GM06990 (cell line): Measurements from ENCODE around the gene AGPAT4.

Experiments used
- DNase-seq: peaks from one replicate; pipeline ENCODE4 v3.0.0-alpha.2; 2011; ENCODE audit not compliant: insufficient read length; ENCODE audit errors: extremely low read depth
- H3K27me3 ChIP-seq: replicated peaks from 2 replicates; pipeline ENCODE4 v1.6.0; 2011; ENCODE audit warnings: low read length; ENCODE audit not compliant: control insufficient read depth, insufficient read depth
- H3K36me3 ChIP-seq: 2 replicates; pipeline ENCODE4 v1.5.1; 2011; ENCODE audit warnings: low read length; ENCODE audit not compliant: control insufficient read depth, insufficient read depth
- H3K4me3 ChIP-seq: replicated peaks from 2 replicates; pipeline ENCODE4 v1.5.1; 2011; ENCODE audit warnings: low read depth, mild to moderate bottlenecking, control low read depth, low read length
- TF ChIP-seq, protein P1 (sequence below): IDR thresholded peaks from 2 replicates; pipeline ENCODE4 v1.5.1; 2011; ENCODE audit warnings: low read length, control low read depth, mild to moderate bottlenecking, inconsistent platforms; ENCODE audit not compliant: insufficient read depth, poor library complexity, severe bottlenecking

AGPAT4 gene

DNA sequence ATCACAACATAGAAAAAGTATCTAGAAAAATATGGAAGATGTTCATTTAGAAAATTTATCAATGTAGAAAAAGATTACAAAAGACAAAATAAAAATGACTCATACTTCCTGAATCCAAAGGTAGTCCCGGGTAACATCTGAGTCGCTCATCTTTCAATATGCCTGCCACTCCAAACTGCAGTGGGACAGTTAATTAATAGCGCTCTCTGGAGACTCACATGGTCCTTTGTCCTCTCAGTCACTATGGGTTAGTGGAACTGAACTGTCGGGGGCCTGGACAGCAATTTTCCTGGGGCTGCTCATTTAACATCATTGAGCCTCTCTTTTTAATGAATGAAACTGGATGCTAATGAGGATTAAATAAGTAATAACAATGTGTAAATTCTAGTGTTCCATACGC lies 178.9 kb downstream of the AGPAT4 start:
- TF ChIP-seq, protein P1, sequence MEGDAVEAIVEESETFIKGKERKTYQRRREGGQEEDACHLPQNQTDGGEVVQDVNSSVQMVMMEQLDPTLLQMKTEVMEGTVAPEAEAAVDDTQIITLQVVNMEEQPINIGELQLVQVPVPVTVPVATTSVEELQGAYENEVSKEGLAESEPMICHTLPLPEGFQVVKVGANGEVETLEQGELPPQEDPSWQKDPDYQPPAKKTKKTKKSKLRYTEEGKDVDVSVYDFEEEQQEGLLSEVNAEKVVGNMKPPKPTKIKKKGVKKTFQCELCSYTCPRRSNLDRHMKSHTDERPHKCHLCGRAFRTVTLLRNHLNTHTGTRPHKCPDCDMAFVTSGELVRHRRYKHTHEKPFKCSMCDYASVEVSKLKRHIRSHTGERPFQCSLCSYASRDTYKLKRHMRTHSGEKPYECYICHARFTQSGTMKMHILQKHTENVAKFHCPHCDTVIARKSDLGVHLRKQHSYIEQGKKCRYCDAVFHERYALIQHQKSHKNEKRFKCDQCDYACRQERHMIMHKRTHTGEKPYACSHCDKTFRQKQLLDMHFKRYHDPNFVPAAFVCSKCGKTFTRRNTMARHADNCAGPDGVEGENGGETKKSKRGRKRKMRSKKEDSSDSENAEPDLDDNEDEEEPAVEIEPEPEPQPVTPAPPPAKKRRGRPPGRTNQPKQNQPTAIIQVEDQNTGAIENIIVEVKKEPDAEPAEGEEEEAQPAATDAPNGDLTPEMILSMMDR, result no peak
- DNase-seq, result no peak
- Histone ChIP-seq H3K36me3 (peaks cover 10% of the 10 kb centered on the region), H3K4me3 (no peak overlapping the region), H3K27me3 (no peaks in the 10 kb centered on the region)

GRCh38 chr6:161091972-161092701 lies 181.7 kb downstream of the AGPAT4 start:
- TF ChIP-seq, protein P1, result no peak
- peaks cover 9% of the 10 kb centered on the region for H3K36me3 ChIP-seq

DNA sequence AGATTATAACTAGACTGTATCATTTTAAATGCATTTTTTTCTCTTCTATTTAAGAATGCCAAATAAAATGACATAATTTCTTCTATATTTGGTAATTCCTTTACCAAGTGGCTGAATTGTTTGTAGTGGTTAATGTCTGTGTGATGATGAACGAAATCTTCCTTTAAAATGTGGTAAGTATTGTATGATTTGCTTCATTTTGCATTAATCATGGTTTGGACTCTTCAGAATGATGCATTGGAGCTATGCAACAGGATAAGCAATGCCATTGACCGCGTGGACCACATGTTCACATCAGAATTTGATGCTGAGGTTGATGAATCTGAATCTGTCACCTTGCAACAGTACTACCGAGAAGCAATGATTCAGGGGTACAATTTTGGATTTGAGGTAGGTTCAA lies 182.7 kb downstream of the AGPAT4 start:
- H3K4me3 ChIP-seq, result no peak overlapping the region
- H3K36me3 ChIP-seq, result peaks cover 7% of the 10 kb centered on the region
- no peaks in the 10 kb centered on the region for H3K27me3 ChIP-seq
- DNase-seq, result no peak
- TF ChIP-seq, protein P1, result no peak

More at GRCh38 chr6:161091972-161092701, 181.7 kb downstream of the AGPAT4 start:
- Histone ChIP-seq H3K4me3 (no peak overlapping the region), H3K27me3 (no peaks in the 10 kb centered on the region)
- no peak for DNase-seq

GRCh38 chr6:161088676-161089328 lies 185.1 kb downstream of the AGPAT4 start:
- Histone ChIP-seq H3K4me3 (no peak overlapping the region), H3K27me3 (no peaks in the 10 kb centered on the region), H3K36me3 (peaks cover 7% of the 10 kb centered on the region)
- TF ChIP-seq, protein P1, result no peak
- DNase-seq, result no peak

GRCh38 chr6:161085246-161085645 lies 188.6 kb downstream of the AGPAT4 start:
- Histone ChIP-seq H3K36me3 (peaks cover 12% of the 10 kb centered on the region), H3K4me3 (no peak overlapping the region), H3K27me3 (no peaks in the 10 kb centered on the region)
- no peak for DNase-seq
- TF ChIP-seq, protein P1, result no peak
